Mucosa of rectum (tissue), 2 donors: ENCODE results near the gene AGAP3.

Source experiments
- H3K27ac ChIP-seq, 2 donors: one replicate each; pipeline ENCODE4 v1.7.0; 2013; ENCODE audit warnings: inconsistent platforms in 2 of 2, low read depth in 2 of 2, low read length in 2 of 2
- H3K27me3 ChIP-seq, 2 donors: one replicate each; pipeline ENCODE4 v1.7.0; 2013; ENCODE audit warnings: low read length in 2 of 2; ENCODE audit not compliant: control insufficient read depth in 2 of 2, insufficient read depth in 2 of 2
- H3K36me3 ChIP-seq, 2 donors: one replicate each; pipeline ENCODE4 v1.7.0; 2013; ENCODE audit warnings: low read length in 2 of 2; ENCODE audit not compliant: control insufficient read depth in 2 of 2, insufficient read depth in 2 of 2
- H3K4me1 ChIP-seq, 2 donors: one replicate each; pipeline ENCODE4 v1.7.0; 2013; ENCODE audit warnings: low read length in 2 of 2, mild to moderate bottlenecking in 1 of 2; ENCODE audit not compliant: control insufficient read depth in 2 of 2, insufficient read depth in 2 of 2
- H3K4me3 ChIP-seq, 2 donors: one replicate each; pipeline ENCODE4 v1.7.0; 2013; ENCODE audit warnings: low read length in 2 of 2
- H3K9ac ChIP-seq, 2 donors: one replicate each; pipeline ENCODE4 v1.7.0; 2013; ENCODE audit warnings: low read length in 2 of 2, low read depth in 1 of 2, mild to moderate bottlenecking in 1 of 2
- H3K9me3 ChIP-seq, 2 donors: one replicate each; pipeline ENCODE4 v1.7.0; 2013; ENCODE audit warnings: low read length in 2 of 2; ENCODE audit not compliant: control insufficient read depth in 2 of 2
- donor health status: healthy.
- donor health status: Normal muscosa, but diverticular disease.

The AGAP3 gene

DNA sequence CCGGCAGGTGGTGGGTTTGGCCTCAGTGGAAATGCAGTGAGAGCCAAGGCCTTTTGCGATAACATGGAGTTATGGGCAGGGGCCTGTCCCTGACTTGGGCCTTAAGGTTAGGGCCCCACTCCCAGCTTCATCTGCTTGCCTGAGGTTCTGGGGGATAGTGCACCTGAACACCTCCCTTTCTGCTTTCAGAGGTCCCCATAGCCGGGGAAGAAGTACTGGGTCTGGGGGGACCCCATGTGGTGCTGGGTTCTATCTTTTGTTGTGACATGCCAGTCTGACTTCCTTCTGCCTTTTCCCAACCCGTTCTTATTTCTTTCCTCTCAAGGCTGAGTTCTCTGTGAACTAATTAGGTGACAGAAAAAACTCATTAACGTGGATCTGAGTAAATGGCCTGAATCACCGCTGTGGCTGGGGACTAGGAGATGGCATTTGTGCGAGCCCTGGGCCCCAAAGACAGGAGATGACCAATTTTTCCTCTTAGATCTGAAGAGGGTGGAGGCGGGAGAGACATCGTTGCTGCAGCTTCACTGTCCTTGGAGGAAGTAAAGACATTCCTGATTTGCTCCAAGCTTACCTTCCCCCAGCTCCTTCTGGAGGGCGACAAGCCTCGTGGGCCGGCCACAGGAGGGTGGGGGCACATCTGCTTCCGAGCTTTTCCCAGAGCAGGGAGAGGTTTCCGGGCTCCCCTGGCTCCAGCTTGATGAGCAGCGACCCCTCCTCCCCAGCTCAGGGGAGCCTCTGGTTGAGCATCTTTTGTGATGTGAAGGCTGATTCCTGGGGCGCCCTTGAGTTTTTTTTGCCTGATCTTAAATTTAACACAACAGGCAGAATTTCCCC, 2.0 kb downstream of the AGAP3 start:
- Histone ChIP-seq H3K27ac (peak overlapping the region; percentile 71 to 79), H3K36me3 (no peaks in the 10 kb centered on the region), H3K9me3 (no peaks in the 10 kb centered on the region), H3K4me3 (peak overlapping the region; percentile 73 to 83), H3K9ac (peak overlapping the region; percentile 65 to 79), H3K27me3 (no peaks in the 10 kb centered on the region), H3K4me1 (peaks cover 36 to 38% of the 10 kb centered on the region in 2 donors)

DNA sequence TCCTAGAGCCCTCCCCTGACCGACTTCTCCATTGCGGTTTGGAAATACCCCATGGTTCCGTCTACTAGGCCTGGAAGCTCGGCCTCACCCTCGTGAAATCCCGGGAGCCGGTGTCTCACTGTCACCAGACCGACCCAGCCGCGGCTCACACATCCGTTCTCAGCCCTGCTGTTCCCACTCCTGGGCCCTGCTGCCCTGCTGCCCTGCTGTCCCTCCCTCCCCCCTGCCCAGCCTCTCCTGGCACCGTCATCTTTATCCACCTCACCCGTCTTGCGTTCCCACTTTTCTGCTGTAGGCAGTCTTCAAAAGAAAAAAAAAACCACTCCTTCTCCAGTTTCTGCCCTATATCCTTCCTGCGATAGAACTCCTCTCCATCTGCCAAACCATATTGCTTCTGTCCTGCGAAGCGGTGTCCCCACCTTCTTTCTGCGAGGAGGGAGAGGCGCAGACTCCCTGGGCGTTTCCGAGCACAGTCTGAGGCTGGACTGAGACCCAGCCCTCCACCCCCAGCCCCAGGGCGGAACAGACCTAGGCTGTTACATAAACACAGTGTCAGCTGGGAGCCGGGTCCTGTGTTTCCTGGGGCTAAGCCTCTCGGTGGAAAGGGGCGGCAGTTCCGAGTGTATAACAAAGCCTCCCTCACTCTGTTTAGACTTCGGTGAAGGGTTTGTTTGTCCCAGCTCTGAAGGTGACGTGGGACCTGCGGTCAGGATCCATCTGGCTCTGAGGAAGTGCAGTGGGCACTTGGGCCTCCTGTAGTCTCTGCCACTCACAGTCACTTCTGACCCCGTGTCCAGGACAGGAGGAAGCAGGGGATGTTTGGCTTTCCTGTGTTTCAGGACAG, 2.8 kb downstream of the AGAP3 start:
- peaks cover 31 to 33% of the 10 kb centered on the region in 2 donors for H3K4me1 ChIP-seq
- H3K27ac ChIP-seq: peak overlapping the region; percentile 71 to 79
- peak overlapping the region; percentile 73 to 83 for H3K4me3 ChIP-seq
- H3K36me3 ChIP-seq: no peaks in the 10 kb centered on the region
- H3K9me3 ChIP-seq: no peaks in the 10 kb centered on the region
- H3K27me3 ChIP-seq: no peaks in the 10 kb centered on the region
- peak overlapping the region; percentile 34 to 46 for H3K9ac ChIP-seq

DNA sequence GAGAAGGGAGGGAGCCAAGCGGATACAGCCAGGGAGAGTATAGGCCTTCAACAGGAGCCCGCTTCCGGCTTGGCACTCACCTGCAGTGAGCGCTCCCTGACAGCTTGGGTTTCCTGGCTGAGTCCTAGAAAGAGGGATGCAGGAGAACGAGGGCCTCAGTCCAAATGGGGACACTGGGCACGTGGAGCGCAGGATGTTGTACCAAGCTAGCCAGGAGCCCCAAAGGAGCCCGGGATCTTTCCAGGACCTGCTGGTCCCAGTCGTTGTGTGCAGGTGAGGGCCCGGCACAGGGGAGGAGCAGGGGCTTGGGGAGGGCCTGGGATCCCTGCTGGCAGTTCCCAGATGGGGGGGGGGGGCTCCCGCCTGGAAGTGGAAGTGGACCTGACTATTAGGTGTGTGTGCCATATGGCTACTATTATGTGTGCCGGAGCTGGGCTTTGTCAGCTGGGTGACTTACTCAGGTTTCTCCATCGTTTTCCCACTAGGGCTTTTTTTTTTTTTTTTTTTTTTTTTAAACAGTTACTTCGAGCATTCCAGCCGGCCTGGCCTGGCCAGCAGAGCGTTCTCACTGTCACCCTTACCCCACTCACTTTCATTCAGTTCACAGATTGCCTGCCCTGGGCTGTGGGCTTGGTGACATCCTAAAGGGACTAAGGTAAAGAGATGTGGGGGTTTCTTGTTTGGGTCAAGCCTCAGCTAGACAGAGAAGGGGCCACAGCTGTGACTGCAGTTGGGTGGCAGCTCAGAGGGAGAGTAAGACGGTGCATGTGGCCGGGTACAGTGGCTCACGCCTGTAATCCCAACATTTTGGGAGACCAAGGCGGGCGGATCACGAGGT, 3.8 kb downstream of the AGAP3 start:
- H3K9me3 ChIP-seq: no peaks in the 10 kb centered on the region

DNA sequence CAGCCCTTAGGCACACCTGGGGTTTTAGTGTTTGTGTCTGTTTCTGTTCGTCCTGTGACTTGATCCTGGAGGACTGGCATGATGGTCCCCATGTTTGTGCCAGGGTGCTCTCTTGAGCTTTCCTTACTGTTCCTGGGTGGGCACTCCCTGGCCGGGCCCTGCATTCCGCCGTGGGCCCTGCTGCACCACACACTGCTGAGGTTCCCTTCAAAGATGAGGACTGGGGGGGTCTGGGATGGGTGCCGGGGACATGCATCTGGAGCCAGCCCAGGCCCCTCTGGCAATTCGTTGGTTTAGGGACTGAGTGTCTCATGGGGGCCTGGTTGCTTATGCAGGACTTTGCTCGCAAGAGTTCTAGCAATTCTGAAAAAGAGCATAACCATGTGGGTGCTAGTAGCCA, 4.7 kb downstream of the AGAP3 start:
- Histone ChIP-seq H3K9me3 (no peaks in the 10 kb centered on the region), H3K9ac (no peak overlapping the region), H3K36me3 (no peaks in the 10 kb centered on the region), H3K4me1 (peaks cover 23 to 30% of the 10 kb centered on the region in 2 donors), H3K27ac (no peak overlapping the region), H3K27me3 (no peaks in the 10 kb centered on the region), H3K4me3 (no peak overlapping the region)

More for the DNA sequence above, 3.8 kb downstream of the AGAP3 start:
- H3K9ac ChIP-seq: peak overlapping the region in 1 of 2 donors; percentile 34
- no peak overlapping the region for H3K4me3 ChIP-seq
- H3K36me3 ChIP-seq: no peaks in the 10 kb centered on the region
- no peaks in the 10 kb centered on the region for H3K27me3 ChIP-seq
- H3K4me1 ChIP-seq: peaks cover 31 to 33% of the 10 kb centered on the region in 2 donors
- peak overlapping the region; percentile 71 to 79 for H3K27ac ChIP-seq

DNA sequence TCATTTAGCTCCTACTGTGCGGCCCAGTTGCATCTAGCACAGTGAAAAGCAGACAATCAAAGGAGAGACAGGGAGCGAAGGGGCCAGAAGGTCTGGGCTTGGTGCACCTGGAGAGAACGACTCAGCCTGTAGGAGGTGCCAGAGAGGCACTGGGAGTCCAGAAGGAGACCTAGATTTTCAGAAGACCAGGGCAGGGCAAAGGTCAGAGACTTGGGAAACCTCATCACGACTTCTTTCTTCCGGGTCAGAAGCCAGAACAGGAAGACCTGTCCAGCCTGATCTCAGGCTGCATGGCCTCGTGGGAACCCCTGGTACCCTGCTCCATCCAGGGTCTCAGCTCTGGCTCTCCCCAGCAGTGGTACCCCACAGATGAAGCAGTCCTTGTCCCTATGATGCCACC, 5.2 kb downstream of the AGAP3 start:
- H3K9ac ChIP-seq: no peak overlapping the region
- no peaks in the 10 kb centered on the region for H3K9me3 ChIP-seq
- no peaks in the 10 kb centered on the region for H3K36me3 ChIP-seq
- peaks cover 23 to 30% of the 10 kb centered on the region in 2 donors for H3K4me1 ChIP-seq
- peak overlapping the region in 1 of 2 donors; percentile 7 for H3K4me3 ChIP-seq
- no peak overlapping the region for H3K27ac ChIP-seq
- H3K27me3 ChIP-seq: no peaks in the 10 kb centered on the region

DNA sequence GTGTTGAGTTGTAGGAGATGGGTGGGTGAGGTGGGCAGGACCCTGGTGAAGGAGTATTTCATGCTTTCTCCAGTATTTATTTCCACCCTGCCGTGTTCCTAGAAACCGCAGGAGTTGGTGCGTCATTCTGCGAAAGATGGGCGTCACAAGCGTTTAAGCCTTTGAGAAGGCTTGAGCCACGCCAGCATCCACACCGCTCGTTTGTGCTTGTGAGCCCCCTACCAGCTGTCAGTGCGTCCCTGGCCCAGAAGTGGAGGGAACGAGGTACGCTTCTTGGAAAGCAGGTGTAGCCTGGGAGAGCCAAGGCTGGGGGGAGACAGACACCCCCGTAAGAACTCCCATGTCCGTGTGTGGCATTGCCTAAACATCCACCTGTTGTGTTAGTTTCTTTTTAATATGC, 5.7 kb downstream of the AGAP3 start:
- H3K27me3 ChIP-seq: no peaks in the 10 kb centered on the region
- no peak overlapping the region for H3K27ac ChIP-seq
- H3K9ac ChIP-seq: no peak overlapping the region
- H3K9me3 ChIP-seq: no peaks in the 10 kb centered on the region
- H3K4me1 ChIP-seq: peaks cover 22 to 30% of the 10 kb centered on the region in 2 donors
- no peak overlapping the region for H3K4me3 ChIP-seq
- no peaks in the 10 kb centered on the region for H3K36me3 ChIP-seq

DNA sequence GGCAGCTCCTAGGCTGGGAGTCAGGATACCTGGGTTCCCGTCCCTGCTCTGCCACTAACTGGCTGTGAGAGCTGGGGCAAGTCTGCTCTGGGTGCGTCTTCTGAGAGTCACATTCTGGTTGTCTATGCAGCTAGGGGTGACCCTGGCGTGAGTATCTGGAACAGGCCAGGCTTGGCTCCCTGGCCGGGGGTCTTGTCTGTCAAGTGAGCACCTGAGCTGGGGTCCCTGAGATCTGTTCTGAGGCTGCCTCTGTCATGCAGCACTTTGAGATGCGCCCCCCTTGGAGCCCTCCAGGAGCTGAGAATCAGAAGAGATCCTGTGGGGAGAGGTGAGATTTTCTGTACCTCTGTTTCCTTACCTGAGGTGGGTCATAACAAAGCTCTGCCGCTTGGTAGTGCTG, 7.5 kb downstream of the AGAP3 start:
- Histone ChIP-seq H3K27ac (no peak overlapping the region), H3K27me3 (no peaks in the 10 kb centered on the region), H3K4me1 (peaks cover 8 to 17% of the 10 kb centered on the region in 2 donors), H3K9ac (no peak overlapping the region), H3K4me3 (no peak overlapping the region), H3K36me3 (no peaks in the 10 kb centered on the region), H3K9me3 (no peaks in the 10 kb centered on the region)

DNA sequence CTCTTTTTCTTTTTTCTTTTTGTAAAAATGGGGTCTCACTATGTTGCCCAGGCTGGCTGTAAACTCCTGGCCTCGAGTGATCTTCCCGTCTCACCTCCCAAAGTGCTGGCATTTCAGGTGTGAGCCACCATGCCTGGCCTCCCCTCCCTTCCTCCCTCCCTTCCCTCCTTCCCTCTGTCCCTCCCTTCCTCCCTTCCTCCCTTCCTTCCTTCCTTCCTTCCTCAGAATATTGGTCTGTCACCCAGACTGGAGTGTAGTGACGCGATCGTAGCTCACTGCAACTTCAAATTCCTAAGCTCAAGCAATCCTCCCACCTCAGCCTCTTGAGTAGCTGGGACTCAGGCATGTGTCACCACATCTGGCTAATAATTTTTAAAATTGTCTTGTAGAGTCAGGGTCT, 8.4 kb downstream of the AGAP3 start:
- H3K27me3 ChIP-seq: no peaks in the 10 kb centered on the region
- peaks cover 3 to 12% of the 10 kb centered on the region in 2 donors for H3K4me1 ChIP-seq
- H3K36me3 ChIP-seq: no peaks in the 10 kb centered on the region
- no peak overlapping the region for H3K27ac ChIP-seq
- H3K9ac ChIP-seq: no peak overlapping the region
- no peaks in the 10 kb centered on the region for H3K9me3 ChIP-seq
- no peak overlapping the region for H3K4me3 ChIP-seq

DNA sequence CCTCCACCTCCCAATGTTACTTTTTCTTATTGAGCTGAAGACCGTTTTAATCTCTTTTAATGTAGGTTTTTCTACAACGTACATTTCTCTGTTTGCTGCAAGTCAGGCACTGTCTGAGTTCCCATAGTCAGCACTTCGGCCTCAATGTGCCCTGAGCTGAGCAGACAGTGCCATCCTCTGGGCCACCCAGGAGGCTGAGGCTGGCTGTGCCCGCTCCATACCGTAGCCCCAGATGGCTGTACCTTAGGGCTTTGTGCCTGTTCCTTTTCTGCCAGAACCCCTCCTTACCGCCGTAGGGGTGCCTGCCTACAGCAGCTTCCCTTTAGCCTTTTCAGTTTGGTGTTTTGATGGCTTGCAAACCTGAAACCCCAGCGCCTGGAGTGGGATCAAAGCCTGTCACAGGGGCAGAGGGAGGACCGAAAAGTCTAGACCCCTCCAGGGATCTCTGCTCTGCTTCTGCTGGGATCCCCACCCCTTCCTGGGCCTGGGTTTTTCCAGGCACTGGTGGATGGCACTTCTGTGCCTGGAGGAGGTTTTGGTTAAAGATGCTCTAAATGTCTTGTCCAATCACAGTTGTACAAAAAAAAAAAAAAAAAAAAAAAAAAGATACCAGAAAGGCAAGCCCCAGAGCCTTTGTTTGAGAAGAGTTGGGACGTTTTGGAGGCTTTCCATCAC, 9.0 kb downstream of the AGAP3 start:
- Histone ChIP-seq H3K36me3 (no peaks in the 10 kb centered on the region), H3K9ac (no peak overlapping the region), H3K27ac (no peak overlapping the region), H3K4me3 (no peak overlapping the region), H3K4me1 (peaks cover 0 to 10% of the 10 kb centered on the region in 2 donors), H3K9me3 (no peaks in the 10 kb centered on the region), H3K27me3 (no peaks in the 10 kb centered on the region)
